Measurements from ENCODE around the gene LPAR2. TPM values are rescaled to one million over a fixed set of nuclear protein-coding genes. Genes with fewer than 3 reads are reported as not detected.

Gene LPAR2
- polyA plus RNA-seq, 1 donor (not counting 4 experiments of a cell fraction or from before 2014, with no cell fraction given), result 7.3 TPM

GRCh38 chr19:19582471-19582870, 45.5 kb downstream of the LPAR2 start:
- Histone ChIP-seq H3K27me3 (ENCODE audit: control insufficient read depth, extremely low read depth, insufficient read depth, low read length) (no peaks in the 10 kb centered on the region), H3K9me3 (ENCODE audit: control insufficient read depth, low read depth, low read length) (no peaks in the 10 kb centered on the region), H3K4me2 (ENCODE audit: control insufficient read depth, extremely low read depth, insufficient read depth, low read depth, low read length) (no peak overlapping the region), H3K79me2 (ENCODE audit: control insufficient read depth, insufficient read depth, low read length) (no peaks in the 10 kb centered on the region), H2AFZ (ENCODE audit: control insufficient read depth, low read length) (no peak overlapping the region), H3K4me1 (ENCODE audit: control insufficient read depth, extremely low read depth, insufficient read depth, low read length) (no peaks in the 10 kb centered on the region), H3K27ac (ENCODE audit: control insufficient read depth, insufficient read depth, low read length) (no peak overlapping the region), H3K4me3 (ENCODE audit: control insufficient read depth in 2 of 3, extremely low read depth in 1 of 3, insufficient read depth in 2 of 3, low read depth in 1 of 3, low read length in 3 of 3) (no peak overlapping the region), H4K20me1 (ENCODE audit: control insufficient read depth, extremely low read depth, insufficient read depth, low read length) (no peaks in the 10 kb centered on the region), H3K9me1 (ENCODE audit: control insufficient read depth, extremely low read depth, insufficient read depth, low read length) (no peaks in the 10 kb centered on the region), H3K36me3 (ENCODE audit: control insufficient read depth in 2 of 2, extremely low read depth in 1 of 2, insufficient read depth in 2 of 2, low read length in 2 of 2) (no peaks in the 10 kb centered on the region), H3K9ac (ENCODE audit: control insufficient read depth, extremely low read depth, insufficient read depth, low read length) (no peak overlapping the region)
- no peak for TF ChIP-seq EZH2 (IDR thresholded peaks at IDR 0.05; ENCODE audit: low read length)
- TF ChIP-seq, protein P1, sequence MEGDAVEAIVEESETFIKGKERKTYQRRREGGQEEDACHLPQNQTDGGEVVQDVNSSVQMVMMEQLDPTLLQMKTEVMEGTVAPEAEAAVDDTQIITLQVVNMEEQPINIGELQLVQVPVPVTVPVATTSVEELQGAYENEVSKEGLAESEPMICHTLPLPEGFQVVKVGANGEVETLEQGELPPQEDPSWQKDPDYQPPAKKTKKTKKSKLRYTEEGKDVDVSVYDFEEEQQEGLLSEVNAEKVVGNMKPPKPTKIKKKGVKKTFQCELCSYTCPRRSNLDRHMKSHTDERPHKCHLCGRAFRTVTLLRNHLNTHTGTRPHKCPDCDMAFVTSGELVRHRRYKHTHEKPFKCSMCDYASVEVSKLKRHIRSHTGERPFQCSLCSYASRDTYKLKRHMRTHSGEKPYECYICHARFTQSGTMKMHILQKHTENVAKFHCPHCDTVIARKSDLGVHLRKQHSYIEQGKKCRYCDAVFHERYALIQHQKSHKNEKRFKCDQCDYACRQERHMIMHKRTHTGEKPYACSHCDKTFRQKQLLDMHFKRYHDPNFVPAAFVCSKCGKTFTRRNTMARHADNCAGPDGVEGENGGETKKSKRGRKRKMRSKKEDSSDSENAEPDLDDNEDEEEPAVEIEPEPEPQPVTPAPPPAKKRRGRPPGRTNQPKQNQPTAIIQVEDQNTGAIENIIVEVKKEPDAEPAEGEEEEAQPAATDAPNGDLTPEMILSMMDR (optimal IDR thresholded peaks at IDR 0.05 in 1 of 3, IDR thresholded peaks at IDR 0.05 in 1 of 3, conservative IDR thresholded peaks at IDR 0.05 in 1 of 3; ENCODE audit: extremely low read depth in 1 of 3, insufficient read depth in 2 of 3, low read length in 3 of 3), result no peak
- no peak for FAIRE-seq
- dilution Hi-C loops (cut with MboI; ENCODE audit: extremely low pct_ligation_motif_present, low sequenced_read_pairs), result no loop called here
- DNase-seq (ENCODE audit: low read depth, low spot score), result no peak

DNA sequence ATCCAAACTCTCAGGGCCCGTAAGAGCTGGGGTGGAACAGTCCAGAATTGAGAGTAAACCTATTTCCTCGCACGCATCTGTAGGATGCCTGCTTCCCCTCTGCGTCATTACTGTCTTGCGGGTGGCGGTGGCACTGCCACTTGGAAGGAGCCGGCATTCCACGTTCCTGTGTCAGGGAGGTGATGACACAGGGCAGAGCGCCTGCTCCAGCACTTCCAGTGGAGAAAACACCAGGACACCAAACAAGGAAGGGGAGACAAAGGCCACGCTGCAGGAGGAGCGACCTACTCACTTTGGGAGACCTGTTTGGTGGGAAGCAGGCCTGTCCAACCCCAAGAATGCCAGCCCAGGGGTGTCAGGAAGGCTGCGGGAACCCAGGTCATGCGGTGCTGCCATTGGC, 46.6 kb downstream of the LPAR2 start:
- Histone ChIP-seq H3K4me2 (ENCODE audit: control insufficient read depth, extremely low read depth, insufficient read depth, low read depth, low read length) (no peak overlapping the region), H3K4me3 (ENCODE audit: control insufficient read depth in 2 of 3, extremely low read depth in 1 of 3, insufficient read depth in 2 of 3, low read depth in 1 of 3, low read length in 3 of 3) (no peak overlapping the region), H3K9me1 (ENCODE audit: control insufficient read depth, extremely low read depth, insufficient read depth, low read length) (no peaks in the 10 kb centered on the region), H3K79me2 (ENCODE audit: control insufficient read depth, insufficient read depth, low read length) (no peaks in the 10 kb centered on the region), H3K4me1 (ENCODE audit: control insufficient read depth, extremely low read depth, insufficient read depth, low read length) (no peaks in the 10 kb centered on the region), H3K27ac (ENCODE audit: control insufficient read depth, insufficient read depth, low read length) (no peak overlapping the region), H2AFZ (ENCODE audit: control insufficient read depth, low read length) (no peak overlapping the region), H3K27me3 (ENCODE audit: control insufficient read depth, extremely low read depth, insufficient read depth, low read length) (no peaks in the 10 kb centered on the region), H3K9ac (ENCODE audit: control insufficient read depth, extremely low read depth, insufficient read depth, low read length) (no peak overlapping the region), H3K9me3 (ENCODE audit: control insufficient read depth, low read depth, low read length) (no peaks in the 10 kb centered on the region), H4K20me1 (ENCODE audit: control insufficient read depth, extremely low read depth, insufficient read depth, low read length) (no peaks in the 10 kb centered on the region), H3K36me3 (ENCODE audit: control insufficient read depth in 2 of 2, extremely low read depth in 1 of 2, insufficient read depth in 2 of 2, low read length in 2 of 2) (no peaks in the 10 kb centered on the region)
- FAIRE-seq, result no peak
- dilution Hi-C loops (cut with MboI; ENCODE audit: extremely low pct_ligation_motif_present, low sequenced_read_pairs), result no loop called here
- no peak for TF ChIP-seq EZH2 (IDR thresholded peaks at IDR 0.05; ENCODE audit: low read length)
- TF ChIP-seq, protein P1 (optimal IDR thresholded peaks at IDR 0.05 in 1 of 3, IDR thresholded peaks at IDR 0.05 in 1 of 3, conservative IDR thresholded peaks at IDR 0.05 in 1 of 3; ENCODE audit: extremely low read depth in 1 of 3, insufficient read depth in 2 of 3, low read length in 3 of 3), result no peak
- no peak for DNase-seq (ENCODE audit: low read depth, low spot score)

All from keratinocyte (primary cell).